ENCODE measurements around the gene FDXACB1. TPM values are rescaled to one million over a fixed set of nuclear protein-coding genes. Genes with fewer than 3 reads are reported as not detected.

Gene FDXACB1
- total and polyA plus RNA-seq, 2 donors (not counting 3 experiments of a cell fraction or from before 2014, with no cell fraction given) = 1.1 to 1.4 TPM

- H3K79me2 ChIP-seq (ENCODE audit: control insufficient read depth, insufficient read depth, low read length) = no peaks in the 10 kb centered on the region
- DNase-seq (ENCODE audit: low read depth, low spot score) (no peak), FAIRE-seq (no peak)
- H3K27me3 ChIP-seq (ENCODE audit: control insufficient read depth in 2 of 2, insufficient read depth in 2 of 2, low read length in 2 of 2) = peaks cover 2 to 9% of the 10 kb centered on the region in 2 experiments
- intact Hi-C loops (cut with micrococcal nuclease) (no loop called here), dilution Hi-C loops (cut with MboI; ENCODE audit: extremely low pct_ligation_motif_present, low sequenced_read_pairs) (no loop called here)
- H2AFZ ChIP-seq (ENCODE audit: low read depth, low read length) = no peak overlapping the region
- H4K20me1 ChIP-seq (replicated peaks; ENCODE audit: control insufficient read depth, extremely low read depth, insufficient read depth, low read length) = no peaks in the 10 kb centered on the region
- peaks cover 6% of the 10 kb centered on the region for H3K4me1 ChIP-seq (ENCODE audit: control insufficient read depth, extremely low read depth, insufficient read depth, low read length)
- H3K4me2 ChIP-seq (ENCODE audit: insufficient read depth, low read length) = no peak overlapping the region
- H3K9me3 ChIP-seq (replicated peaks; ENCODE audit: control insufficient read depth, insufficient read depth, low read length) = no peaks in the 10 kb centered on the region
- no peaks in the 10 kb centered on the region for H3K9me1 ChIP-seq (replicated peaks; ENCODE audit: control insufficient read depth, extremely low read depth, insufficient read depth, low read length)
- H3K9ac ChIP-seq (replicated peaks; ENCODE audit: extremely low read depth, insufficient read depth, low read length) = no peak overlapping the region
- ChIA-PET CTCF (interaction anchor here (1.4 kb wide), 1 partner anchor 71 kb away, joined by 4 read pairs; no protein-coding TSS in a partner anchor), POLR2A (no interaction called here)
- BruUV-seq (replicated peaks) = no TSS peak
- TF ChIP-seq MYC (IDR thresholded peaks at IDR 0.05; ENCODE audit: low read depth, low read length) (no peak), POLR2AphosphoS5 (IDR thresholded peaks at IDR 0.05; ENCODE audit: insufficient read depth, low read depth, low read length) (no peak), GATA2 (IDR thresholded peaks at IDR 0.05; ENCODE audit: insufficient read depth, insufficient read length, low read depth, low read length) (no peak), EZH2 (IDR thresholded peaks at IDR 0.05; ENCODE audit: borderline replicate concordance, low read depth, low read length, severe bottlenecking) (no peak), POLR2A (IDR thresholded peaks at IDR 0.05; ENCODE audit: low read depth, low read length) (no peak), FOS (IDR thresholded peaks at IDR 0.05; ENCODE audit: borderline replicate concordance, insufficient read depth, low read length) (no peak)
- TF ChIP-seq, protein P1, sequence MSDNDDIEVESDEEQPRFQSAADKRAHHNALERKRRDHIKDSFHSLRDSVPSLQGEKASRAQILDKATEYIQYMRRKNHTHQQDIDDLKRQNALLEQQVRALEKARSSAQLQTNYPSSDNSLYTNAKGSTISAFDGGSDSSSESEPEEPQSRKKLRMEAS (IDR thresholded peaks at IDR 0.05; ENCODE audit: insufficient read depth, insufficient read length) = no peak
- no peak overlapping the region for H3K27ac ChIP-seq (ENCODE audit: insufficient read depth, low read depth, low read length)
- H3K36me3 ChIP-seq (ENCODE audit: control insufficient read depth in 2 of 2, extremely low read depth in 1 of 2, insufficient read depth in 2 of 2, low read length in 2 of 2) = no peaks in the 10 kb centered on the region
- no peak overlapping the region for H3K4me3 ChIP-seq (replicated peaks in 1 of 3; ENCODE audit: insufficient read depth in 1 of 3, low read depth in 1 of 3, low read length in 3 of 3)
Measured at GRCh38 chr11:111910676-111911562, 32.0 kb upstream of the FDXACB1 start.

Measured in endothelial cell of umbilical vein (primary cell).